Keratinocyte (primary cell): Measurements from ENCODE around the gene ZNF462. TPM values are rescaled to one million over a fixed set of nuclear protein-coding genes. Genes with fewer than 3 reads are reported as not detected.

ENCODE experiments used
- DNase-seq: peaks from one replicate; pipeline ENCODE4 v3.0.0-alpha.2; 2011; ENCODE audit warnings: low read depth, missing footprints, low spot score
- FAIRE-seq: peaks from 2 replicates; lab custom pipeline; 2011; peaks lifted over from hg19 to GRCh38; lab: Jason Lieb, UNC
- H2AFZ ChIP-seq: 2 replicates; pipeline ENCODE4 v1.6.0; 2012; ENCODE audit warnings: low read length, control low read depth, inconsistent platforms; ENCODE audit not compliant: control insufficient read depth
- H3K27ac ChIP-seq: 2 replicates; pipeline ENCODE4 v1.5.1; 2011; ENCODE audit warnings: low read length; ENCODE audit not compliant: control insufficient read depth, insufficient read depth
- H3K27me3 ChIP-seq: 3 replicates; pipeline ENCODE4 v1.6.0; 2011; ENCODE audit warnings: low read length; ENCODE audit not compliant: control insufficient read depth, insufficient read depth; ENCODE audit errors: extremely low read depth
- H3K36me3 ChIP-seq, 2 experiments: 2 replicates in 1 of 2; 3 replicates in 1 of 2; pipeline ENCODE4 v1.5.1; 2011; ENCODE audit warnings: low read length in 2 of 2, mild to moderate bottlenecking in 1 of 2; ENCODE audit not compliant: control insufficient read depth in 2 of 2, insufficient read depth in 2 of 2; ENCODE audit errors: extremely low read depth in 1 of 2
- H3K4me1 ChIP-seq: 3 replicates; pipeline ENCODE4 v1.5.1; 2011; ENCODE audit warnings: low read length; ENCODE audit not compliant: control insufficient read depth, insufficient read depth; ENCODE audit errors: extremely low read depth
- H3K4me2 ChIP-seq: 3 replicates; pipeline ENCODE4 v1.6.0; 2011; ENCODE audit warnings: low read depth, low read length; ENCODE audit not compliant: control insufficient read depth, insufficient read depth; ENCODE audit errors: extremely low read depth
- H3K4me3 ChIP-seq, 3 experiments: fragments of 200-600 bp in 1 of 3; sonication (generic) in 1 of 3; 2 replicates in 2 of 3; 3 replicates in 1 of 3; pipeline ENCODE4 v1.5.1; 2011 to 2016; ENCODE audit warnings: low read length in 3 of 3, mild to moderate bottlenecking in 3 of 3, control low read depth in 2 of 3, inconsistent platforms in 1 of 3, low read depth in 1 of 3, mixed read lengths in 1 of 3, mixed run types in 1 of 3, moderate library complexity in 1 of 3; ENCODE audit not compliant: control insufficient read depth in 2 of 3, insufficient read depth in 2 of 3; ENCODE audit errors: extremely low read depth in 1 of 3
- H3K79me2 ChIP-seq: 2 replicates; pipeline ENCODE4 v1.6.0; 2012; ENCODE audit warnings: low read length; ENCODE audit not compliant: control insufficient read depth, insufficient read depth
- H3K9ac ChIP-seq: 3 replicates; pipeline ENCODE4 v1.6.0; 2011; ENCODE audit warnings: low read length; ENCODE audit not compliant: control insufficient read depth, insufficient read depth; ENCODE audit errors: extremely low read depth
- H3K9me1 ChIP-seq: 3 replicates; pipeline ENCODE4 v1.6.0; 2011; ENCODE audit warnings: low read length; ENCODE audit not compliant: control insufficient read depth, insufficient read depth; ENCODE audit errors: extremely low read depth
- H3K9me3 ChIP-seq: 2 replicates; pipeline ENCODE4 v1.5.1; 2012; ENCODE audit warnings: low read depth, low read length; ENCODE audit not compliant: control insufficient read depth
- H4K20me1 ChIP-seq: 3 replicates; pipeline ENCODE4 v1.6.0; 2011; ENCODE audit warnings: low read length; ENCODE audit not compliant: control insufficient read depth, insufficient read depth; ENCODE audit errors: extremely low read depth
- CTCF ChIP-seq, 3 experiments: IDR thresholded peaks in 1 of 3; conservative IDR thresholded peaks in 1 of 3; optimal IDR thresholded peaks in 1 of 3; 2 replicates in 2 of 3; 3 replicates in 1 of 3; pipeline versions ENCODE3 to v1.5.1; 2011; ENCODE audit warnings: low read length in 3 of 3, mild to moderate bottlenecking in 3 of 3, moderate library complexity in 2 of 3, control low read depth in 1 of 3, inconsistent platforms in 1 of 3; ENCODE audit not compliant: insufficient read depth in 2 of 3; ENCODE audit errors: extremely low read depth in 1 of 3
- EZH2 ChIP-seq: IDR thresholded peaks from one replicate; pipeline ENCODE4 v1.6.1; 2012; ENCODE audit warnings: inconsistent platforms, mild to moderate bottlenecking, low read length, moderate library complexity
- dilution Hi-C: fragments of 300-500 bp; cut with MboI; formaldehyde crosslinking; loops from one replicate; pipeline ENCODE4 v1.7.0; 2020; ENCODE audit warnings: low sequenced_read_pairs; ENCODE audit not compliant: extremely low pct_ligation_motif_present
- polyA plus RNA-seq, 5 experiments: library from polyadenylated mRNA; depleted of rRNA in 3 of 5; stranded (reverse) in 3 of 5; stranded (forward) in 1 of 5; unstranded in 1 of 5; fragments of >200 nt; gene quantifications; 1 replicate in 1 of 5; 2 replicates in 3 of 5; 3 replicates in 1 of 5; pipeline versions ENCODE4 v1.2.1 to v1.2.3, GENCODE V29; 2011 to 2012; ENCODE audit warnings: missing spikeins in 2 of 5, low read depth in 1 of 5, low replicate concordance in 1 of 5

Gene ZNF462
- polyA plus RNA-seq, 1 donor (not counting 4 experiments of a cell fraction or from before 2014, with no cell fraction given) = 7.8 TPM

GRCh38 chr9:107034831-107035230, 171.9 kb downstream of the ZNF462 start:
- H3K27ac ChIP-seq = no peak overlapping the region
- dilution Hi-C loops = no loop called here
- H3K4me2 ChIP-seq = no peak overlapping the region
- H3K9me1 ChIP-seq = no peaks in the 10 kb centered on the region
- no peaks in the 10 kb centered on the region for H3K36me3 ChIP-seq
- TF ChIP-seq EZH2 (no peak), CTCF (optimal IDR thresholded peaks at IDR 0.05 in 1 of 3, IDR thresholded peaks at IDR 0.05 in 1 of 3, conservative IDR thresholded peaks at IDR 0.05 in 1 of 3; ENCODE audit: extremely low read depth in 1 of 3, insufficient read depth in 2 of 3, low read length in 3 of 3) (no peak)
- H2AFZ ChIP-seq = no peak overlapping the region
- no peaks in the 10 kb centered on the region for H4K20me1 ChIP-seq
- no peak overlapping the region for H3K9ac ChIP-seq
- no peaks in the 10 kb centered on the region for H3K9me3 ChIP-seq
- H3K27me3 ChIP-seq = no peaks in the 10 kb centered on the region
- H3K4me3 ChIP-seq = no peak overlapping the region
- DNase-seq (no peak), FAIRE-seq (no peak)
- H3K4me1 ChIP-seq = peaks cover 2% of the 10 kb centered on the region
- H3K79me2 ChIP-seq = no peaks in the 10 kb centered on the region

DNA sequence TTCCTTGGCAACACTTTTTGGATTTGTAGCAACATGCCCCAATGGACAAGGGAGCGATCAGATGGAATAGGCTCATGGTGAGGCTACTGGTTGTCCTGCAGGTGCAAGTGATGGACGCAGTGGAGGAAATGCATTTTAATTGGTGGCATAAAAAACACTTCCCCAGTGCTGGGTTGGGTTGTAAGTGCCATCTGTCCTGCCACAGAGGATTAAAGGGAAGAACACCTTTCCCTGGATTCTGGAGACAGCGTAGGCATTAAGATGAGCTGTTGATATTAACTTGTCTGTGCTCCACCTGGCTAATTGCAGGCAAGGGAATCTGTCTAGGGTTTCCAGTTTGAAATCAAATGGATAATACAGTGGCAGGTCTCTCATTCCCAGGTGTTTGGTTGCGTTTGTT, 173.4 kb downstream of the ZNF462 start:
- Histone ChIP-seq H3K79me2 (no peaks in the 10 kb centered on the region), H3K27ac (no peak overlapping the region), H3K36me3 (no peaks in the 10 kb centered on the region), H3K9me1 (no peaks in the 10 kb centered on the region), H3K9ac (no peak overlapping the region), H4K20me1 (no peaks in the 10 kb centered on the region), H3K4me1 (peaks cover 2% of the 10 kb centered on the region), H3K4me2 (no peak overlapping the region), H3K4me3 (no peak overlapping the region), H2AFZ (no peak overlapping the region), H3K9me3 (no peaks in the 10 kb centered on the region), H3K27me3 (no peaks in the 10 kb centered on the region)
- no peak for FAIRE-seq
- dilution Hi-C loops = no loop called here
- TF ChIP-seq CTCF (optimal IDR thresholded peaks at IDR 0.05 in 1 of 3, IDR thresholded peaks at IDR 0.05 in 1 of 3, conservative IDR thresholded peaks at IDR 0.05 in 1 of 3; ENCODE audit: extremely low read depth in 1 of 3, insufficient read depth in 2 of 3, low read length in 3 of 3) (no peak), EZH2 (no peak)
- no peak for DNase-seq
